Choroid plexus epithelial cell (primary cell): ENCODE measurements around the gene TMC5.

Experiments
- DNase-seq: peaks from one replicate; pipeline ENCODE4 v3.0.0-alpha.2; 2010; ENCODE audit warnings: low read depth
- H3K4me3 ChIP-seq: 2 replicates; pipeline ENCODE4 v1.5.1; 2011; ENCODE audit warnings: low read depth, mild to moderate bottlenecking, control low read depth, low read length, moderate library complexity
- CTCF ChIP-seq: conservative IDR thresholded peaks from 2 replicates; pipeline ENCODE4 v1.5.1; 2011; ENCODE audit warnings: low read depth, mild to moderate bottlenecking, control low read depth, inconsistent platforms, low read length, moderate library complexity

Gene TMC5

GRCh38 chr16:19515757-19516156 lies 98.1 kb downstream of the TMC5 start:
- TF ChIP-seq CTCF, result no peak
- H3K4me3 ChIP-seq, result no peak overlapping the region
- DNase-seq, result peak; percentile 17

GRCh38 chr16:19517424-19518089 lies 99.9 kb downstream of the TMC5 start:
- TF ChIP-seq CTCF, result no peak
- H3K4me3 ChIP-seq, result no peak overlapping the region
- peak; percentile 64 for DNase-seq

- no peak overlapping the region for H3K4me3 ChIP-seq
Measured at GRCh38 chr16:19518388-19518787, 100.7 kb downstream of the TMC5 start.

GRCh38 chr16:19520861-19521331 lies 103.2 kb downstream of the TMC5 start:
- H3K4me3 ChIP-seq, result peak overlapping the region; percentile 76
- no peak for DNase-seq
- TF ChIP-seq CTCF, result no peak

More at GRCh38 chr16:19518388-19518787, 100.7 kb downstream of the TMC5 start:
- no peak for TF ChIP-seq CTCF
- DNase-seq, result no peak

GRCh38 chr16:19521471-19522396 lies 104.1 kb downstream of the TMC5 start, which contains the start of gene GDE1:
GDE1 (minus strand) TSS chr16:19522098; CDS start chr16:19521964, 134 bp downstream.
- H3K4me3 ChIP-seq, result peak within 1 kb of the TSS; percentile 76
- TF ChIP-seq CTCF, result peak; percentile 48
- peak; percentile 90 for DNase-seq

- TF ChIP-seq CTCF, result no peak
- H3K4me3 ChIP-seq, result no peak overlapping the region
- no peak for DNase-seq
Measured at GRCh38 chr16:19522397-19522732, 104.7 kb downstream of the TMC5 start.
